ENCODE data around the gene TTC24. TPM values are rescaled to one million over a fixed set of nuclear protein-coding genes. Genes with fewer than 3 reads are reported as not detected.
"Not testable (repeated sequence)": the region's sequence is repeated elsewhere in the genome, so short reads cannot be mapped to it uniquely, and the experiment has no call there.

TTC24 gene
- total and polyA plus RNA-seq, 4 experiments from 2014 or later, result 0.12 to 0.91 (median 0.84) TPM; not detected in 1

DNA sequence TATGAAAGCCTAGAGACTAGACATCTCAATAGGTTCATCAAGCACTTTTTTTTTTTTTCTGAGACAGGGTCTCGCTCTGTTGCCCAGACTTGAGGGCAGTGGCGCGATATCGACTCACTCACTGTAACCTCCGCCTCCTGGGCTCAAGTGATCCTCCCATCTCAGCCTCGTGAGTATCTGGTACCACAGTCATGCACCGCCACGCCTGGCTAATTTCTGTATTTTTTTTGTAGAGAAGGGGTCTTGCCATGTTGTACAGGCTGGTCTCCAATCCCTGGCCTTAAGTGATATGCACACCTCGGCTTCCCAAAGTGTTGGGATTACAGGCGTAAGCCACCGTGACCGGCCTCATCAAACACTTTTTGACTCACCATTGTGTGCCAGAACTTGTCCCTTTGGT is 22.4 kb downstream of the TTC24 start:
- Histone ChIP-seq H3K27ac (ENCODE audit: low read depth, low read length) (peak overlapping the region; percentile 83), H3K27me3 (ENCODE audit: insufficient read depth, low read length) (no peaks in the 10 kb centered on the region), H3K36me3 (ENCODE audit: insufficient read depth, low read length) (peaks cover 21% of the 10 kb centered on the region), H3K4me3 (ENCODE audit: low read length in 2 of 2) (peak overlapping the region; percentile 82 to 83), H3K9me3 (ENCODE audit: control insufficient read depth in 1 of 2, low read length in 2 of 2) (no peaks in the 10 kb centered on the region), H3K4me1 (ENCODE audit: insufficient read depth, low read length) (peaks cover 30% of the 10 kb centered on the region)
- Mint-ChIP-seq H3K36me3 (peaks cover 18 to 32% of the 10 kb centered on the region in 2 donors), H3K4me1 (peaks cover 13 to 37% (median 26%) of the 10 kb centered on the region in 4 donors), H3K27me3 (no peaks in the 10 kb centered on the region), H3K27ac (peak overlapping the region; percentile 83 to 100 (median 98)), H3K4me3 (peak overlapping the region; percentile 90 to 100 (median 99)), H3K9me3 (no peaks in the 10 kb centered on the region)
- DNase-seq, result no peak
- ChIA-PET CTCF (ENCODE audit: partially characterized antibody) (interaction anchor here (0.9 to 4.7 kb wide), 10 partner anchors 10 to 183 kb away, joined by 3 to 21 read pairs (median 4); partner anchors contain the start of gene NAXE), POLR2A (ENCODE audit: partially characterized antibody) (interaction anchor here (0.6 to 2.6 kb wide), 9 partner anchors 9 to 181 kb away, joined by 3 to 50 read pairs (median 4); partner anchors contain the start of genes MEF2D and NAXE)
- intact Hi-C loops (cut with micrococcal nuclease), result loop anchor here (1.0 to 2.0 kb wide), 3 partner anchors 11 to 145 kb away; partner anchors contain the start of genes MEF2D and NAXE

DNA sequence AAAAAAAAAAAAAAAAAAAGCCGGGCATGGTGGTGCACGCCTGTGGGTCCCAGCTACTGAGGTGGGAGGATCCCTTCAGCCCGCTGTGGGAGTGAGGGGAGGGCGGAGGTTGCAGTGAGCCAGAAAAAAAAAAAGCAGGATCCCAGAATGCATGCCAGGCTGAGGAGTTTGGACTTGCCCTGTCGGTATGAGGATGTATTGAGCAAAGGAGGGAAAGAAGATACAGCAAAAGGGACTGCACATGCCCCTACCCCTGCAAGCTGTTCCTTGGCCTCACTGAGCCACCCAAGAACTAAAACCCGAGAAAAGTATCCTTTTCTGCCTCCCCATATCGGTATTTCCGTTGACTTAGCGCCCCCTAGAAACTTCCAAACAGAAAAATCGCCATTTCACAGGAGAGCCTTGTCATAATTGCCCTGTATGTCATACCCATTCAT is 23.1 kb downstream of the TTC24 start:
- H3K4me1 Mint-ChIP-seq, result peaks cover 13 to 37% (median 26%) of the 10 kb centered on the region in 4 donors
- ChIA-PET CTCF (ENCODE audit: partially characterized antibody) (interaction anchor here (0.6 to 4.7 kb wide), 10 partner anchors 10 to 183 kb away, joined by 3 to 21 read pairs (median 4); partner anchors contain the start of gene NAXE), POLR2A (ENCODE audit: partially characterized antibody) (interaction anchor here (0.8 kb wide), 2 partner anchors 9 to 15 kb away, joined by 3 read pairs; no protein-coding TSS in a partner anchor)
- intact Hi-C loops (cut with micrococcal nuclease), result no loop called here
- Histone ChIP-seq H3K4me1 (ENCODE audit: insufficient read depth, low read length) (peaks cover 30% of the 10 kb centered on the region), H3K36me3 (ENCODE audit: insufficient read depth, low read length) (peaks cover 14% of the 10 kb centered on the region), H3K9me3 (ENCODE audit: control insufficient read depth in 1 of 2, low read length in 2 of 2) (no peaks in the 10 kb centered on the region), H3K27ac (ENCODE audit: low read depth, low read length) (no peak overlapping the region), H3K27me3 (ENCODE audit: insufficient read depth, low read length) (no peaks in the 10 kb centered on the region), H3K4me3 (ENCODE audit: low read length in 2 of 2) (no peak overlapping the region)
- H3K27me3 Mint-ChIP-seq, result no peaks in the 10 kb centered on the region
- no peak for DNase-seq
- H3K4me3 Mint-ChIP-seq, result peak overlapping the region; percentile 42 to 80 (median 62)
- peaks cover 13 to 25% of the 10 kb centered on the region in 2 donors for H3K36me3 Mint-ChIP-seq
- no peaks in the 10 kb centered on the region for H3K9me3 Mint-ChIP-seq
- H3K27ac Mint-ChIP-seq, result peak overlapping the region in 3 of 7 donors; percentile 35 to 72 (median 47)

- H3K36me3 ChIP-seq (ENCODE audit: insufficient read depth, low read length); H3K4me3 Mint-ChIP-seq; H3K9me3 Mint-ChIP-seq; H3K9me3 ChIP-seq (ENCODE audit: control insufficient read depth in 1 of 2, low read length in 2 of 2); H3K27me3 Mint-ChIP-seq; H3K36me3 Mint-ChIP-seq; H3K4me3 ChIP-seq (ENCODE audit: low read length in 2 of 2); H3K4me1 ChIP-seq (ENCODE audit: insufficient read depth, low read length); DNase-seq; H3K27me3 ChIP-seq (ENCODE audit: insufficient read depth, low read length); H3K27ac Mint-ChIP-seq; intact Hi-C loops (cut with micrococcal nuclease); H3K27ac ChIP-seq (ENCODE audit: low read depth, low read length): not testable (repeated sequence)
- POLR2A ChIA-PET (ENCODE audit: partially characterized antibody), result interaction anchor here (1.2 to 2.2 kb wide), 3 partner anchors 11 to 127 kb away, joined by 3 to 12 read pairs (median 6); partner anchors contain the start of gene NAXE
- CTCF ChIA-PET (ENCODE audit: partially characterized antibody), result interaction anchor here (1.2 to 2.1 kb wide), 16 partner anchors 8 to 225 kb away, joined by 3 to 41 read pairs (median 7); partner anchors contain the start of genes NAXE and TTC24
- peaks cover 8 to 16% (median 12%) of the 10 kb centered on the region in 4 donors for H3K4me1 Mint-ChIP-seq
These were observed 27.8 kb downstream of the TTC24 start for GRCh38 chr1:156607344-156607743.

- Mint-ChIP-seq H3K4me1 (peaks cover 2 to 9% (median 7%) of the 10 kb centered on the region in 4 donors), H3K36me3 (no peaks in the 10 kb centered on the region), H3K9me3 (no peaks in the 10 kb centered on the region), H3K27me3 (peaks cover 7% of the 10 kb centered on the region in 2 donors), H3K27ac (peak overlapping the region in 2 of 7 donors; percentile 5 to 46), H3K4me3 (no peak overlapping the region)
- ChIA-PET CTCF (ENCODE audit: partially characterized antibody) (interaction anchor here (0.9 to 2.1 kb wide), 27 partner anchors 9 to 226 kb away, joined by 3 to 41 read pairs (median 6); partner anchors contain the start of genes NAXE and TTC24), POLR2A (ENCODE audit: partially characterized antibody) (interaction anchor here (0.9 to 2.2 kb wide), 6 partner anchors 12 to 162 kb away, joined by 3 to 12 read pairs (median 4); partner anchors contain the start of gene NAXE)
- no peak overlapping the region for H3K4me3 ChIP-seq (ENCODE audit: low read length in 2 of 2)
- H3K36me3 ChIP-seq (ENCODE audit: insufficient read depth, low read length), result no peaks in the 10 kb centered on the region
- H3K9me3 ChIP-seq (ENCODE audit: control insufficient read depth in 1 of 2, low read length in 2 of 2), result no peaks in the 10 kb centered on the region
- peak; percentile 68 to 75 (median 71) for DNase-seq
- no peaks in the 10 kb centered on the region for H3K27me3 ChIP-seq (ENCODE audit: insufficient read depth, low read length)
- peaks cover under 1% of the 10 kb centered on the region for H3K4me1 ChIP-seq (ENCODE audit: insufficient read depth, low read length)
- no peak overlapping the region for H3K27ac ChIP-seq (ENCODE audit: low read depth, low read length)
- intact Hi-C loops (cut with micrococcal nuclease), result loop anchor here (1.0 kb wide), 3 partner anchors 24 to 152 kb away; no protein-coding TSS in a partner anchor
These were observed 28.6 kb downstream of the TTC24 start for GRCh38 chr1:156608036-156608674.

- Histone ChIP-seq H3K4me3 (ENCODE audit: low read length in 2 of 2) (no peak overlapping the region), H3K36me3 (ENCODE audit: insufficient read depth, low read length) (no peaks in the 10 kb centered on the region), H3K27ac (ENCODE audit: low read depth, low read length) (no peak overlapping the region), H3K4me1 (ENCODE audit: insufficient read depth, low read length) (no peaks in the 10 kb centered on the region), H3K27me3 (ENCODE audit: insufficient read depth, low read length) (no peaks in the 10 kb centered on the region), H3K9me3 (ENCODE audit: control insufficient read depth in 1 of 2, low read length in 2 of 2) (no peaks in the 10 kb centered on the region)
- peak overlapping the region in 1 of 7 donors; percentile 41 for H3K27ac Mint-ChIP-seq
- intact Hi-C loops (cut with micrococcal nuclease), result loop anchor here (1.0 kb wide), 3 partner anchors 25 to 153 kb away; no protein-coding TSS in a partner anchor
- ChIA-PET CTCF (ENCODE audit: partially characterized antibody) (interaction anchor here (0.9 to 2.1 kb wide), 25 partner anchors 8 to 223 kb away, joined by 3 to 41 read pairs (median 7); partner anchors contain the start of genes NAXE and TTC24), POLR2A (ENCODE audit: partially characterized antibody) (interaction anchor here (0.9 to 2.2 kb wide), 4 partner anchors 17 to 163 kb away, joined by 3 to 12 read pairs (median 5); partner anchors contain the start of gene NAXE)
- peak; percentile 51 to 63 (median 56) for DNase-seq
- peaks cover 7 to 9% of the 10 kb centered on the region in 2 donors for H3K27me3 Mint-ChIP-seq
- H3K4me3 Mint-ChIP-seq, result no peak overlapping the region
- H3K36me3 Mint-ChIP-seq, result no peaks in the 10 kb centered on the region
- H3K4me1 Mint-ChIP-seq, result peaks cover 2 to 9% (median 7%) of the 10 kb centered on the region in 4 donors
- H3K9me3 Mint-ChIP-seq, result no peaks in the 10 kb centered on the region
These were observed 29.5 kb downstream of the TTC24 start for GRCh38 chr1:156608981-156609380.

- POLR2A ChIA-PET (ENCODE audit: partially characterized antibody); H3K9me3 Mint-ChIP-seq; H3K4me3 ChIP-seq (ENCODE audit: low read length in 2 of 2); H3K9me3 ChIP-seq (ENCODE audit: control insufficient read depth in 1 of 2, low read length in 2 of 2); DNase-seq; H3K36me3 ChIP-seq (ENCODE audit: insufficient read depth, low read length); H3K4me3 Mint-ChIP-seq; H3K27ac Mint-ChIP-seq; H3K27me3 ChIP-seq (ENCODE audit: insufficient read depth, low read length); intact Hi-C loops (cut with micrococcal nuclease); H3K36me3 Mint-ChIP-seq; H3K4me1 Mint-ChIP-seq; H3K4me1 ChIP-seq (ENCODE audit: insufficient read depth, low read length); H3K27ac ChIP-seq (ENCODE audit: low read depth, low read length): not testable (repeated sequence)
- H3K27me3 Mint-ChIP-seq, result peaks cover 7 to 16% of the 10 kb centered on the region in 2 donors
- CTCF ChIA-PET (ENCODE audit: partially characterized antibody), result interaction anchor here (0.6 to 1.9 kb wide), 4 partner anchors 15 to 225 kb away, joined by 3 to 5 read pairs (median 4); no protein-coding TSS in a partner anchor
These were observed 30.5 kb downstream of the TTC24 start for GRCh38 chr1:156610072-156610471.

GRCh38 chr1:156612666-156613065 is 33.1 kb downstream of the TTC24 start:
- DNase-seq, result no peak
- CTCF ChIA-PET (ENCODE audit: partially characterized antibody), result interaction anchor here (0.9 to 2.8 kb wide), 10 partner anchors 8 to 227 kb away, joined by 3 to 13 read pairs (median 5); partner anchors contain the start of gene TTC24
- Histone ChIP-seq H3K36me3 (ENCODE audit: insufficient read depth, low read length) (no peaks in the 10 kb centered on the region), H3K4me3 (ENCODE audit: low read length in 2 of 2) (no peak overlapping the region), H3K27me3 (ENCODE audit: insufficient read depth, low read length) (no peaks in the 10 kb centered on the region), H3K9me3 (ENCODE audit: control insufficient read depth in 1 of 2, low read length in 2 of 2) (no peaks in the 10 kb centered on the region), H3K27ac (ENCODE audit: low read depth, low read length) (no peak overlapping the region), H3K4me1 (ENCODE audit: insufficient read depth, low read length) (no peaks in the 10 kb centered on the region)
- intact Hi-C loops (cut with micrococcal nuclease), result no loop called here
- Mint-ChIP-seq H3K4me1 (peaks cover 2 to 9% (median 7%) of the 10 kb centered on the region in 4 donors), H3K27ac (no peak overlapping the region), H3K27me3 (peaks cover 15 to 28% of the 10 kb centered on the region in 2 donors), H3K4me3 (no peak overlapping the region), H3K36me3 (no peaks in the 10 kb centered on the region), H3K9me3 (no peaks in the 10 kb centered on the region)
- POLR2A ChIA-PET (ENCODE audit: partially characterized antibody), result no interaction called here
